Naive thymus-derived CD4-positive, alpha-beta T cell (primary cell): ENCODE results near the gene PITPNM3. TPM values are rescaled to one million over a fixed set of nuclear protein-coding genes. Genes with fewer than 3 reads are reported as not detected.
A peak's percentile ranks its signal among the peaks of the same experiment; 100 is the strongest.

Source experiments
- ATAC-seq: fragments of 150-1000 bp; cut with Tn5 transposase; 2 replicates; pipeline ENCODE4 v1.10.0; 2021; ENCODE audit warnings: mild to moderate bottlenecking, moderate library complexity
- CTCF ChIA-PET: fragments of 350-600 bp; sonication (Branson Sonifier 250); formaldehyde crosslinking; loops from one replicate; lab custom pipeline; 2021; ENCODE audit warnings: antibody characterized with exemption; lab: Charles Lee
- POLR2A ChIA-PET: fragments of 350-600 bp; sonication (Branson Sonifier 250); formaldehyde crosslinking; loops from one replicate; lab custom pipeline; 2021; ENCODE audit warnings: antibody characterized with exemption, inconsistent platforms; lab: Charles Lee
- DNase-seq, 9 donors: peaks; one replicate each; pipeline versions ENCODE4 v3.0.0 to v3.0.0-alpha.2; 2020 to 2022; ENCODE audit warnings: mixed read lengths in 1 of 9
- H3K27ac ChIP-seq: one replicate; pipeline ENCODE4 v1.7.0; 2013; ENCODE audit warnings: mild to moderate bottlenecking, low read depth, low read length, moderate library complexity
- H3K27me3 ChIP-seq, 2 donors: one replicate each; pipeline ENCODE4 v1.7.0; 2013; ENCODE audit warnings: low read length in 2 of 2, mild to moderate bottlenecking in 2 of 2, moderate library complexity in 2 of 2; ENCODE audit not compliant: control insufficient read depth in 2 of 2, insufficient read depth in 2 of 2
- H3K36me3 ChIP-seq, 3 experiments: 1 replicate in 2 of 3; 2 replicates in 1 of 3; pipeline ENCODE4 v1.7.0; 2013; ENCODE audit warnings: low read length in 3 of 3, mild to moderate bottlenecking in 3 of 3, moderate library complexity in 1 of 3; ENCODE audit not compliant: insufficient read depth in 3 of 3, control insufficient read depth in 2 of 3
- H3K4me1 ChIP-seq, 2 donors: one replicate each; pipeline ENCODE4 v1.7.0; 2013; ENCODE audit warnings: low read length in 2 of 2, mild to moderate bottlenecking in 2 of 2, moderate library complexity in 1 of 2; ENCODE audit not compliant: control insufficient read depth in 2 of 2, insufficient read depth in 2 of 2
- H3K4me3 ChIP-seq: 2 replicates; pipeline ENCODE4 v1.7.0; 2013; ENCODE audit warnings: mild to moderate bottlenecking, low read length
- H3K9me3 ChIP-seq, 3 experiments: 1 replicate in 2 of 3; 2 replicates in 1 of 3; pipeline ENCODE4 v1.7.0; 2013; ENCODE audit warnings: low read length in 3 of 3; ENCODE audit not compliant: control insufficient read depth in 2 of 3
- H3K27ac Mint-ChIP-seq, 9 donors: one replicate each; pipeline ENCODE4 v1.8.0; 2020 to 2022; ENCODE audit warnings: mixed read lengths in 9 of 9, mild to moderate bottlenecking in 8 of 9, moderate library complexity in 5 of 9, inconsistent platforms in 2 of 9
- H3K27me3 Mint-ChIP-seq, 5 donors: one replicate each; pipeline ENCODE4 v1.8.0; 2021 to 2022; ENCODE audit warnings: mixed read lengths in 5 of 5, mild to moderate bottlenecking in 1 of 5
- H3K36me3 Mint-ChIP-seq, 5 donors: one replicate each; pipeline ENCODE4 v1.8.0; 2020 to 2022; ENCODE audit warnings: mixed read lengths in 5 of 5, mild to moderate bottlenecking in 3 of 5, inconsistent platforms in 1 of 5
- H3K4me1 Mint-ChIP-seq, 7 donors: one replicate each; pipeline ENCODE4 v1.8.0; 2020 to 2022; ENCODE audit warnings: mixed read lengths in 7 of 7, mild to moderate bottlenecking in 3 of 7, inconsistent platforms in 1 of 7
- H3K4me3 Mint-ChIP-seq, 10 donors: one replicate each; pipeline ENCODE4 v1.8.0; 2020 to 2022; ENCODE audit warnings: mild to moderate bottlenecking in 10 of 10, mixed read lengths in 10 of 10, moderate library complexity in 6 of 10, inconsistent platforms in 2 of 10
- H3K9me3 Mint-ChIP-seq, 11 donors: one replicate each; pipeline ENCODE4 v1.8.0; 2020 to 2022; ENCODE audit warnings: mixed read lengths in 11 of 11, mild to moderate bottlenecking in 4 of 11, inconsistent platforms in 1 of 11, moderate library complexity in 1 of 11
- intact Hi-C, 2 donors: fragments of 100-400 bp; cut with micrococcal nuclease; formaldehyde crosslinking; loops; one replicate each; pipeline ENCODE4 v1.15.1; 2023
- polyA plus RNA-seq, 2 donors: library from polyadenylated mRNA; unstranded; fragments of 300-500 nt; fragmentation: Illumina TruSeq; gene quantifications; one replicate each; pipeline ENCODE4 v1.2.3, GENCODE V29; 2021
- total RNA-seq, 6 experiments: library from RNA in 5 of 6; stranded (reverse) in 5 of 6; gene quantifications; 1 replicate in 5 of 6; 2 replicates in 1 of 6; pipeline ENCODE4 v1.2.3 and lab custom pipeline; 2021 to 2026

The PITPNM3 gene
- total and polyA plus RNA-seq, 7 experiments from 2014 or later: 0.04 to 0.58 (median 0.50) TPM; not detected in 1

DNA sequence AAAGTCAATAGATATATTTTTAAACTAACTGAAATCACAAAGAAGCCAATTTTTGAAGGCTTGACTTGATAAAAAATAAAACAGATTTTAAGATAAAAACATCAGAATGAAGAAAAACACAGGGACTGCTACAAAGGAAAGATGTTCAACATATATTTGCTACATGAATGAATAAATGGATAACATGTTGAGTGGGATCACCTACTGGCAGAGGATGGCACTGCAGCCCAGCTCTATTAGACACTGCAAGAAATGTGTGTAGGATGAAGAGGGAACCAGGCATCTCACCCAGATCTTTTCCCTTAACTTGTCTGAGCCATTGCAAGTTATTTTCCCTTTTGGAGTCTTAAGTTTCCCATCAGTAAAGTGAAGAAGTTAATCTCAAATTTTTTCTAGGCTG is 125.6 kb downstream of the PITPNM3 start:
- Histone ChIP-seq H3K4me1 (peaks cover 4 to 15% of the 10 kb centered on the region in 2 donors), H3K9me3 (no peaks in the 10 kb centered on the region), H3K27ac (no peak overlapping the region), H3K36me3 (no peaks in the 10 kb centered on the region), H3K4me3 (no peak overlapping the region), H3K27me3 (no peaks in the 10 kb centered on the region)
- peaks cover 0 to 20% (median 10%) of the 10 kb centered on the region in 11 donors for H3K9me3 Mint-ChIP-seq
- ChIA-PET CTCF (interaction anchor here (0.8 kb wide), 2 partner anchors 652 to 838 kb away, joined by 3 read pairs; no protein-coding TSS in a partner anchor), POLR2A (interaction anchor here (0.7 kb wide), 1 partner anchor 18 kb away, joined by 3 read pairs; no protein-coding TSS in a partner anchor)
- H3K27me3 Mint-ChIP-seq: peaks cover 0 to 72% (median 5%) of the 10 kb centered on the region in 5 donors
- H3K27ac Mint-ChIP-seq: no peak overlapping the region
- no peak for ATAC-seq
- no peak overlapping the region for H3K4me3 Mint-ChIP-seq
- H3K4me1 Mint-ChIP-seq: peaks cover 11 to 18% (median 17%) of the 10 kb centered on the region in 7 donors
- no peak for DNase-seq
- peaks cover 0 to 9% (median 6%) of the 10 kb centered on the region in 5 donors for H3K36me3 Mint-ChIP-seq
- intact Hi-C loops: no loop called here

DNA sequence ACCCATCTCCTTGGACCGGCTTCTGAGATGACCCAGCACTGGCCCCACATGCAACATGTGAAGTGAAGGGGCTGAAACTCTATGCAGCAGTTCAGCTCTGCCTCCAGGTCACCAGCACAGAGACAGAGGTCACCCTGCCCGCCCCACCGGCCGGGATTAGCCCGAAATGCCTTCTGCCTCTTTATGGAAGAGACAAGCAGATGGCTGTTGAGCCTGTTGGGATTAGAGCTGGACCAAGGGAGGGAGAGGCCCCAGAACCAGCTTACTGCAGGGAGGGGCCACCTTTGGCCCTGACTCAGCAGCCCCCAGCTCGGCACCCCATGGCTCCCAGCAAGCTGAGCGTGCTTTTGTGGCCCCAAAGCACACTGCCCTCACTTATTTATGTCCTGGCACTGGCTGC is 127.1 kb downstream of the PITPNM3 start:
- intact Hi-C loops: no loop called here
- Histone ChIP-seq H3K9me3 (no peaks in the 10 kb centered on the region), H3K4me1 (peaks cover 4 to 15% of the 10 kb centered on the region in 2 donors), H3K4me3 (no peak overlapping the region), H3K27ac (no peak overlapping the region), H3K36me3 (no peaks in the 10 kb centered on the region), H3K27me3 (no peaks in the 10 kb centered on the region)
- Mint-ChIP-seq H3K27me3 (peaks cover 0 to 77% (median 5%) of the 10 kb centered on the region in 5 donors), H3K27ac (no peak overlapping the region), H3K36me3 (peaks cover 0 to 9% (median 6%) of the 10 kb centered on the region in 5 donors), H3K4me1 (peaks cover 11 to 18% (median 17%) of the 10 kb centered on the region in 7 donors), H3K4me3 (no peak overlapping the region), H3K9me3 (peaks cover 0 to 20% (median 10%) of the 10 kb centered on the region in 11 donors)
- DNase-seq: no peak
- CTCF ChIA-PET: no interaction called here
- POLR2A ChIA-PET: no interaction called here
- ATAC-seq: no peak

DNA sequence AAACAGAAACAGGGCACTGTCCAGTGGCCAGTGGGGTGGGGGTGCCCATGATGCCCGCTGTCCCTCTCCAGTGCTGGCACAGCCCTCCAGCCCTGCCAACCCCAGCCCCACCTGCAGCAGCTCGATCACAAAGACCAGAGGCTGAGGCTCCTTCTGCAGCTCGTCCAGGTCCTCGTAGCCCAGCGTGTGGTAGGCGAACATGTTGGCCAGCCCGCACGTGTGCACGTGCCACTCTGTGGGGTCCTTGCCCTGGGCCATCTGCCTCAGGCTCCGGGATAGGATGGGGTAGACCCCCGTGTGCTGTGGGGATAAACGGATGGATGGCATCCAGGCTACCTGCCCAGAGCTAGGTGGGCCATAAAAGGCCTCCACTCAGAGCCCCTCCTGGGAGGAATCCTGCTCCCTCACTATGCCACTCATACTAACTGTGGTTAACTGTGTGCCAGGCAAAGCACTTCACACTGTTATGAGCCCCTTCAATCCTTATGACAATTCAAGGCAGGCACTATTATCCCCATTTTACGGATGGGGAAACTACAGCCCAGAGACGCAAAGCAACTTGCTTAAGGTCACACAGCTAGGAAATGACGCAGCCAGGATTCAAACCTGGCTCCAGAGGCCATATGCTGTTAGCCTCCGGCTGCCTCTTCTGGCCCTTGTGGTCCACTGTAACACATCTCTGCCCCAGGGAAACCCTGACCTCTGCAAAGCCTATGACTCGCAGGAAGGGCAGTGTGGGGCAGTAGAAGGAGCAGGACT is 128.0 kb downstream of the PITPNM3 start:
- Mint-ChIP-seq H3K4me1 (peaks cover 11 to 19% (median 17%) of the 10 kb centered on the region in 7 donors), H3K27me3 (peaks cover 0 to 77% (median 5%) of the 10 kb centered on the region in 5 donors), H3K27ac (peak overlapping the region in 2 of 9 donors; percentile 36 to 60), H3K4me3 (peak overlapping the region in 5 of 10 donors; percentile 16 to 63 (median 45)), H3K9me3 (peaks cover 0 to 20% (median 10%) of the 10 kb centered on the region in 11 donors), H3K36me3 (peaks cover 0 to 9% (median 6%) of the 10 kb centered on the region in 5 donors)
- intact Hi-C loops: no loop called here
- no peak for DNase-seq
- Histone ChIP-seq H3K4me3 (no peak overlapping the region), H3K36me3 (no peaks in the 10 kb centered on the region), H3K27ac (no peak overlapping the region), H3K9me3 (no peaks in the 10 kb centered on the region), H3K27me3 (no peaks in the 10 kb centered on the region), H3K4me1 (peaks cover 4 to 15% of the 10 kb centered on the region in 2 donors)
- ATAC-seq: no peak
- ChIA-PET CTCF (no interaction called here), POLR2A (no interaction called here)

DNA sequence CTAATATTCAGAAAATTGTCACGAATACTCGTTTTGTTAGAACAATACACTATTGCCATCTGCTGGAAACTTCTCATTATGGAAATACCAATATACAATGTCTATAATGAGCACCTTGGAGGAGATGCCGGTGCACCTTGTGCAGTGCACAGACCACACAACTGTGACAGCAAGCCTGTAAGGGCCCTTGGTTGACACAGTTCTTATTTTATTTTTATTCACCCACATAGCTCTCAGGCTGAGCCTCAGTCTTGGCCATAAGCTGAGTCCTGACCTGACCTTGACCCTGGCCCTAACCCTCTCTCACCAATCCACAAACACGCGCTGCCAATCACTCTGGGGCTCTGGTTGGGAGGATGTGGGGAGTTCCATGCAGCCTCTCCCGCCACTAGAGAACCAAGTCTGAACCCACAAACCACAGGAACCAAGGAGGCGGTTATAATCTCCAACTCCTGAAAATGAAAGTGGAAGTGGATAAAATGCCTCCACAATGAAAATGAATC is 129.0 kb downstream of the PITPNM3 start:
- Mint-ChIP-seq H3K9me3 (peaks cover 0 to 20% (median 10%) of the 10 kb centered on the region in 11 donors), H3K27me3 (peaks cover 0 to 78% (median 5%) of the 10 kb centered on the region in 5 donors), H3K27ac (peak overlapping the region in 8 of 9 donors; percentile 7 to 90 (median 78)), H3K4me1 (peaks cover 11 to 19% (median 17%) of the 10 kb centered on the region in 7 donors), H3K4me3 (peak overlapping the region in 9 of 10 donors; percentile 36 to 77 (median 63)), H3K36me3 (peaks cover 0 to 9% (median 6%) of the 10 kb centered on the region in 5 donors)
- Histone ChIP-seq H3K36me3 (no peaks in the 10 kb centered on the region), H3K4me3 (no peak overlapping the region), H3K4me1 (peaks cover 4 to 15% of the 10 kb centered on the region in 2 donors), H3K27ac (no peak overlapping the region), H3K9me3 (no peaks in the 10 kb centered on the region), H3K27me3 (no peaks in the 10 kb centered on the region)
- intact Hi-C loops: loop anchor here in 1 of 2 donors (1.0 kb wide), 1 partner anchor 17 kb away; the partner anchor contains the start of gene PIMREG
- peak in 8 of 9 donors; percentile 47 to 73 (median 62) for DNase-seq
- CTCF ChIA-PET: no interaction called here
- POLR2A ChIA-PET: interaction anchor here (0.5 kb wide), 1 partner anchor 1644 kb away, joined by 4 read pairs; no protein-coding TSS in a partner anchor
- ATAC-seq: peak; percentile 85

DNA sequence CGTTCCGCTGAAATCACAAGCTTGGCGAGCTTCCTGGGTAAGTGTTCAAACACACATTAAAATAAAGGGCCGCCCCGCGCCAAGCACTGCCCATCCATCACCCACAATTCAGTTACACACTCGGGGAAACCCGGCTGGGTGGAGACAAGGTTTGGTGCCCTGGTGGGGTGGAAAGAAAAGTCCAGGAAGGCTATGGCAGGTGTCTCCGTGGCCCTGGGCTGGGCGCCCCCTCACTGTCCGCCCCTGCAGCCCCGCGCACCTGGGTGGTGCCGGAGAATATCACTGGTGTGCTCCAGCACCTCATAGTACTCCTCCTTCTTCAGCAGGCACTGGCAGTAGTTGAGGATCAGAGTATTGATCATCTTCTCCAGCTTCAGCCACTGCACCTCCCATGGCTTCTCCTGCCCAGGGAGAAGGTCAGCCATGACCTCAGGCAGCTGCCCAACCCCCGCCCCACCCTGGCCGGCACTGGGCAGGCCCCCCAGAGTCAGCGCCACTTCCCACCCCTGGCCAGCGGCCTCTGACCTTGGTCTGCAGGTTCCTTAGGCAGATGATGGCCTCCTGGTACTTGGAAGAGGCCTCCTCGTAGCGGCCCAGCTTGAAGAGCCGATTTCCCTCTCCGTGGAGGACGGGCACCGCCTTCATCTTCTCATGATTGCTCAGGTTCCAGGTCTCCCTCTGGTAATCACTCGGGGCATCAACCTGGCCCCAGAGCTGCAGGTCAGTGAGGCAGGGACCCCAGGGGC is 129.8 kb downstream of the PITPNM3 start:
- intact Hi-C loops: loop anchor here in 1 of 2 donors (1.0 kb wide), 1 partner anchor 18 kb away; the partner anchor contains the start of gene PIMREG
- no peaks in the 10 kb centered on the region for H3K27me3 ChIP-seq
- no peak overlapping the region for H3K4me3 ChIP-seq
- ATAC-seq (no peak), DNase-seq (no peak)
- peaks cover 4 to 18% of the 10 kb centered on the region in 2 donors for H3K4me1 ChIP-seq
- Mint-ChIP-seq H3K36me3 (peaks cover 0 to 8% (median 6%) of the 10 kb centered on the region in 5 donors), H3K4me1 (peaks cover 11 to 24% (median 19%) of the 10 kb centered on the region in 7 donors), H3K4me3 (no peak overlapping the region), H3K9me3 (peaks cover 0 to 17% (median 9%) of the 10 kb centered on the region in 11 donors), H3K27me3 (peaks cover 0 to 76% (median 12%) of the 10 kb centered on the region in 5 donors), H3K27ac (peak overlapping the region in 1 of 9 donors; percentile 84)
- no peak overlapping the region for H3K27ac ChIP-seq
- CTCF ChIA-PET: no interaction called here
- POLR2A ChIA-PET: no interaction called here
- no peaks in the 10 kb centered on the region for H3K9me3 ChIP-seq
- no peaks in the 10 kb centered on the region for H3K36me3 ChIP-seq

DNA sequence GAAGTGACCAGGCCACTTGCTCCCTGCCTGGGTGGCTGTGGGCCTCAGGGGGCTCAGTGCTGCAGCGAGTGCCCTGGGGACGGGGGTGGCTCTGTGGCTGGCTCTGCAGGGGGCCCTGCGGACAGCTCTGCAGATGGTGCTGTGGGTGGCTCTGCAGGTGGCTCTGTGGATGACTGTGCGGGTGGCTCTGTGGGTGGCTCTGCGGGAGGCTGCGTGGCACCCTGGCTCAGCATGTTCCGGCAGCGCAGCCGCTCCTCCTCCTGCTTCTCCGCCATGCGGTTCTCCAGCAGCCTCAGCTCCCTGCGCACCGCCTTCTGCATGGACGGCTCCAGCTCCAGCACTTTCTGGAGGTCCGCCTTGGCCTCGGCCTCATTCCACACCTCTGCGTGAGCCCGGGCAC is 130.9 kb downstream of the PITPNM3 start:
- ChIA-PET POLR2A (no interaction called here), CTCF (interaction anchor here (0.6 to 2.1 kb wide), 2 partner anchors 669 to 837 kb away, joined by 3 to 9 read pairs; no protein-coding TSS in a partner anchor)
- DNase-seq (no peak), ATAC-seq (no peak)
- peaks cover 11 to 24% (median 19%) of the 10 kb centered on the region in 7 donors for H3K4me1 Mint-ChIP-seq
- no peak overlapping the region for H3K27ac Mint-ChIP-seq
- H3K4me3 ChIP-seq: no peak overlapping the region
- peaks cover 0 to 5% (median 4%) of the 10 kb centered on the region in 5 donors for H3K36me3 Mint-ChIP-seq
- H3K27me3 Mint-ChIP-seq: peaks cover 0 to 72% (median 14%) of the 10 kb centered on the region in 5 donors
- no peak overlapping the region for H3K27ac ChIP-seq
- no peak overlapping the region for H3K4me3 Mint-ChIP-seq
- H3K9me3 Mint-ChIP-seq: peaks cover 0 to 6% (median 3%) of the 10 kb centered on the region in 11 donors
- intact Hi-C loops: no loop called here
- no peaks in the 10 kb centered on the region for H3K36me3 ChIP-seq
- H3K27me3 ChIP-seq: no peaks in the 10 kb centered on the region
- H3K9me3 ChIP-seq: no peaks in the 10 kb centered on the region
- peaks cover 4 to 18% of the 10 kb centered on the region in 2 donors for H3K4me1 ChIP-seq
